NCI-H1694 (cell line): ENCODE measurements around the gene SDSL.

Source experiments
- DNase-seq: peaks from one replicate; lab custom pipeline; 2025; lab: John Stamatoyannopoulos, UW

The SDSL gene

DNA sequence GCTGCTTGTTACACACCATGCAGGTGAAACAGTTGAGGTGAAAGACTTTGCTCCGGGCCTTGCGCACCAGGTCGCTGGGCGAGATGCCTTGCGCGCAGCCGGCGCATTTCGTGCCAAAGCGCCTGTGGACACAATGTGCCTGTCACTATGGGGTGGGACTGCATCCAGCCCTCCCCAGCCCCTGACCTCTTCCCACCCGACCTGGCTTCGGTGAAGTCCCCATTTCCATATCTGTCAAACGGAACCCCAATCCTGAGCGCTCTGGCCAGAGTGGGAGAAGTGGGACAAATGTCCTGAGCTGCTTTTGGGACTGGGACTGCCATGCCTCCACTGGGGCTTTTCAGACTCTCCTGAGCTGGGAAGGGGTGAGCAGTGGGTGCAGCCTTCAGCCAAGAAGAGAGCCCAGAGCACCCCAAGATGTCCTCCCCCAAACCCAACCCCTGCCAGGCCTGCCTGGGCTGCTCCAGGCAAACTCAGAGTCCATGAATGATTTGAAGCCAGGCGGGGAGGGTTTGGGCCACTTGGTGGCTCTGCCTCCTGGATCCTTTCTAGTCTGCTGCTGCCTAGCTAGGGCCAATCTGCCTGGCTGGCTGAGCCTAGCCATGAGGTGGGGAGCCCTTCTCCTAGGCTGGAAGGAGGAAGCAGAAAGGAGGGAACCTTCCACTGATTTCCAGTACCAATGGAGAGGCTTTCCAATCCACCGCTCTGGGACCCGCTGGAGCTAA lies 47.2 kb downstream of the SDSL start:
- no peak for DNase-seq

DNA sequence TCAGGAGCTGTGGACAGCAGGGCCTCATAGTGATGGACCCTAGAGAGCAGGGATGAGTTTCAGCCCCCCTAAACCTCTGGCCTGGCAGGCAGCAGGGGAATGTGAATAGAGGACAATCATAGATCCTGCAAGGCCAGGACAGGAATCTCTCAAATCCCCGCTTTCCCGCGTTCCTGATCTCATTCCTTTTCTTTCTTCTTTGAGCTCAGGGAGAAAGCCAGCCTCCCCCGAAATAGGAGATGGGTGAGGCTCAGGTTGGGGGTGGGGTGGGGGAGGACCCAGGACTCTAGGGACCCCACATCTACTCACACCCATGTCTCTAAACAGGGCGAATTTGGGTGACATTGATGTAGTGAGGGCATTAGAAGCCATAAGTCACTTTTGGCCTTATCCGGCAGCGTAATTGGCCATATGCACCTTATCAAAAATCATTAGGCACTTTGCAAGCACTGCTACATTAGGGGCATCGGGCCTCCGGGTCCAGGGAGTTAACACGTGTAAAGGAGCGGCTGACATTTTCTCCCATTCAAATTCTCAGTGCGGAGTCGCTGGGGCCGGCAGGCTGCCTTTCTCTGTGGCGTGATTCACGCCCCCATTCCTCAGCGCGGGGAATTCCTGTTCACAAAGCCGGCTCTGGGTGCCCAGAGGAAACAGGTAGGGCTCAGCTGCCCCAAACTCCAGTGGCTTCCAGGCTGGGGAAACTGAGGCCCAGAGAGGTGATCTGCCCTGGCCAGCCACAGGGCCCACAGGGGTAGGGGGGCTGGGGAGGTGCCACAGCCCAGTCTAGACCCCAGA lies 48.0 kb downstream of the SDSL start:
- DNase-seq: no peak

DNA sequence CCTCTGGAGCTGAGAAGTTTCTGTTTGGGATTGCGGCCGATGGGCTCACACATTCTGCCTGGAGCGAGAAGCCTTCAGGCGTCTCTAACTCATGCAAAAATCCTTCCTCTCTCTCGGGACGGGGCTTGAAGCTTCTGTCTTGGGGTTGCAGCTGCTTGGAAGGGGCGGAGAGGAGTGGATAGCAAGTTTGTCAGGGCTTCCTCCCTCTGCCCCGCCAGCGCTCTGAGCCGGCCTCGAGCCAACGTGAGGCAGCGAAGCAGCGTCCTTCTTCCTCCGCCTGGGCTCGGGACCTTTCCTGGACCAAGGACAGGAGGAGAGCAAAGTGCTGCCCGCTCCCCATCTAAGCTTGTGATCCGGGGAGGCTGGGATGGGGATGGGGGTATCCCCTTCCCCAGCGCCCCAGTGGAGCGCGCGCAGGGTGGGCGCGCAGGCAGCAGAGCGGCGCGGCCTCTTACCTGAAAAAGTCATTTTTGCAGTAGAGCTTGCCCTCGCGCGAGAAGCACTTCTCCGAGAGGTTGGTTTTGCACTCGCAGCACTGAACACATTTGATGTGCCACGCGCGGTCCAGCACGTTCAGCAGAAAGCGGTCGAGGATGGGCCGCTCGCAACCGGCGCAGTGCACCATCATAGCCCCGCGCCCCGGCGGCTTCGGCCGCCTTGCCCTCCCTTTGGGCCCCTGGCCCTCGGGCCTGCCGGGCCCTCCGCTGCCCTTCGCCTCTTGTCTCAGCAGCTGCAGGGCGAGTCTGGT lies 48.9 kb downstream of the SDSL start:
- no peak for DNase-seq

DNA sequence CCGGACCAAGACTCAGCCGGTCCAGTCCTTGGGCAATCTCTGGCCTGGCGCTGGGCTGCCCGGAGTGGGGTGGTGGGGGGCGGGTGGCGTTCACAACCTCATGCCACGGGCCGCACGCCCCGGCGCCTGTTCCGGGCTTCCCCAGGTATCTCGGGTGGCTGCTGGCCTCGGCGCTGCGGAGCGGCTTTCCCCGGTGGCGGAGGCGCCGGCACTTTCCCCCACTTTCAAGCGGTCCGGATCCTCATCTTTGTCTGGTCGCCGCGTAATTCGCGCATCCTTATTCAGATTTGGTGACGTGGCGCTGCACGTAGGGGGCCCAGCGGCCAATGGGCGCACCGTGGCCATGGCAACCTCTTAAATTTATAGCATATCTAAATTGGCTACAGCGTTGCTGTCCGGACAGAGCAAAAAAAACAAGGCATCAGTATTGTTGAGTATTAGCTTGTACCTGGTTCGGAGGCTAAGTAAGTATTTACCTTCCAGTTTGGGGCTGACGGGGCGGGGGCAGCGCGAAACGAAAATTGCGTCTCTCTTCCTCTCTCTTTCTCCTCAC lies 49.5 kb downstream of the SDSL start, which contains the start of gene LHX5:
TSS of gene LHX5 (minus strand) at position 253 of the 553 bp plus-strand sequence. CDS start 373 bp downstream, outside the sequence.
- DNase-seq: no peak

DNA sequence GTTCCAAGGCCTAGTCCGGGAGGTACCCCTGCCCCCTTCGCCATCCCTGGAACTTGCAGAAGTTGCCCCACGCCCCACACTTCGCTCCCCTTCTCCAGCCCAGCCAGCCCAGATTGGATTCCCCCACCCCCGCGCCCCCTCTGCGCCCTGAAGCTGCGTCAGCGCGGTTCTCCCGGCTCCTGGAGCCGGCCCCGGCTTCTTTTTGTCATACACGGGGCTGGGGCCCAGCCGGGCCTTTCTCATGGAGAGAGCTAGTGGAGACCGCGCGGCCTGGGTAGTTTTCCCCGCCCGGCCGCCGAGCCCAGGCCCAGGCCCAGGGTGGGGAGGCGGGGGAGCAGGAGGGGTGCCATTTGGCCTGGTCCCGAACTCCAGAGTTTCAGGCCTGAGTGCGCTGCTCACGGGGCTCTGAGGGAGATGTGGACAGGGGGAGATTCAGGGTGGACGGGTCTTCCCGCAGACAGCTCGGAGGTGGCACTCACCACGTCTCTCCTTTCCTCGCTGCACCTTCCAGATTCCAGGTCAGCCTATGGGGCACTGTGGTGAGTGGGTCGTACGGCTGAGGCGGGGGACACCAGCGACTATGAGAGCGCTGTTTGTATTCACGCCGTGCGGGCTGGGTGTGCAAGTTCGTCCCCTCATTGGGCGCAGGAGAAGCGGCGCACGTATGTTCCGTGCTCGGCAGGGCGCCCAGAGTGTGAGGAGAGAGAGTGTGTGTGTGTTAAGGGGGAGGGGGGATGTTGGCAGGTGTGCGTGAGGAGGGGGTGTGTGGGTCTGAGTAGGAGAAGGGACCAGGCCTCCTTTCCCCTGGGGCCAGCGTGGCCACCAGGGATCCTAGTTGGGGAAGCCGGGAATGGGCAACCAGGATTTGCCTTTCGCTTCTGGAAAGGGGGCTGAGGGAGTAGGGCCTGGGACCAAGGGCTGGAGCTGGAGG lies 50.3 kb downstream of the SDSL start:
- no peak for DNase-seq

DNA sequence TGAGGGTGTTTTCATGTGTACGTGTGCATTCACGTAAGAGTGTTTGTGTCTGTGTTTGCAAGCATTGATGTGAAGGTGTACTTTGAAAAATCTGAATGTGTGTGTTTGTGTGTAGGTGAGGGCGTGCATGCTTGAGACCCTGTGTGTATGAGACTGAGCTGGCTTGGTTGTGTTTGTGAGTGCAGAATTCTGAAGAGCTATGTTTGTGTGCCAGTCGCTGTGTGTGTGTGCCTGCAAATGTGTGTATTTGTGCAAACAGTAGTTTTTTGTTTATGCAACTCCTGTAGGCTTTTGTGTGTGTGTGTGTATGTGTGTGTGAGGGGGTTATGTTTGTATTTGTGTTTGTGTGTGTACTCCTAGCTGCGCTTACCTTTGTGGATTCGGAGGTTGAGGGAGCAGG lies 51.2 kb downstream of the SDSL start:
- no peak for DNase-seq

DNA sequence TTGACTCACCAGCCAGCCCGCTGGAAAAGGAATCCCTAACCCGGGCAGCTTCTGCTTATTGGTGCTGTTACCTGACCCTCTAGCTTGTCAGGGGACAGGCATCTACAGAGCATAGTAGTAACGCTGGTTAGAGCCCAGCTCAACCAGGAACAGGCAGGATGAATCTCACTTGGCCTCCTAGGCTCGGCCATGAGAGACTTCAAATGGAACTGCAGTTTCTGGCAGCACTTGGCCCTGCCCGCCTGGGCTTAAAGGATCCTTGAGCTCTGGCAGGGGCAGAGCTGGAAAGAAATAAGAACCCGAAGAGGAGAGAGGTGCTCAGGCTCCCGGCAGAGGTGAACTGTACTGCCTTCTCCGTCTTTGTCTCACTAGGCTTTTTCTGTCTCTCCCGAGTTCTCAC lies 51.8 kb downstream of the SDSL start:
- DNase-seq: no peak

DNA sequence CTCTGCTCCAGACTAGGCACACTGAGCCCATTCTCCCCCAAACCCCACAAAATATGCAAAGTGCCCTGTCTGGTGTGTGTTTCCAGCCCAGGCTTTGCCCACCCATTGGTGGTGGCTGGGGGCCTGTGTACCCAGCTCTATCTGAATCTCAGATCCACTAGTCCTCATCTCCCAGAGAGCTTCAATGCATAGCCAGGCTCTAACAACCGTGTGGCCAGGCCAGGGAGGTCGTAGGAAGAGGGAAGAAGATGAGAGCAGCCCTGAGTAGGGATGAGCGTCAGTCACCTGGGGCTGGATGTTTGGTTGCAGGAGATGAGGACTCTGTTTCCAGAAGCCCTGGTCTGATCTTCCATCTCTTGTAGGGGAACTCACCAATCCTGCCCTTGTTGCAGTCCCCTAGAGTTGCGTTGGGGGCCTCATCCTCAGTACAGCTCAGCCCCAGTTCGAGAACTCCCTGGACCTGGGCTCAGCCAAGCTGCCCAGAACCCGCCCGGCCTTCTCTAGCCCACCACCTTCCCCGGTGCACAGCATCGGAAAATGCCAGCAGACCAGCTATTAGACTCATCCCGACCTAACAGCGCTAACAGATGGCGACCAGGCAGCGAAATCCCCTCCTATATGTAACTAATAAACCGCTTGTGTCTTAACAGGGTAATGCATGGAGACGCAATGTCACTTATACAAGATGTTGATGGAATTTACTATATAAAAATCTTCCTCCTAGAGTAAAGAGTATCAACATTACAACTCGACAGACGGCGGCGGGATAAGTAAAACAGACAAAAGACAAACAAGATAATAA lies 52.7 kb downstream of the SDSL start:
- no peak for DNase-seq

DNA sequence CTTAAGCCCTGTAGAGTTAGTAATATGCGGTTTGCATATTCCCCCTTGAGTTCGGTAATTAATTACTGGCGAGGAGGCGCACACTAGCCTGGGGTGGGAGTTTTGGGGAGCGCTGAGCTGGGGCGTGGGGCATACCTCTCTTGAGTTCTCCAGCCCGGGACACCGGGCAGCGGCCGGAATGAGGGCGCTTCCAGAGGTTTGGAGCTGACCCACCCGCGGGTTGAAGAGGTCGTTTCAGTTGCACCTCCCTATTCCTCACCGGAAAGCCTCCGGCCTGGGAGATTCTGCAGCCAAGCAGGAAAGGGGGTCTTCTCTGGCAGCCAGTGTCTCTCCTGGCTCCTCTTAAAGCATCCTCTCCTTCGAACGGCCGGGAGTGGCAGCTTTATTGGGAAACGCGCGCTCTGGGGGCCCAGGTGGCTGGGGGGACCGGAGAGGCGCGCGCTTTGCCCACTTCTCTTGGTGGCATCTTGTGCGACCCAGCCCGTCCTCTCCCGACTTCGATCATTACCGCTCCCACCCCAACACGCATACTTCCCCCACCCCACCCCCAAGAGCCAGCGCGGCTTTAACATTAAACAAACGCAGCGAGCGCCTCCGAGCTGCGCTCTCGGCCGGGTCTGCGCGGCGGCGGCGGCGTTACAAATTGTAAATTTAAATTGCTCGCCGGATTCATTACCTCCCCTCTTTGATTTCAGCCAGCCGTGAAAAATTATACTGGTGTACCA lies 53.4 kb downstream of the SDSL start:
- no peak for DNase-seq

DNA sequence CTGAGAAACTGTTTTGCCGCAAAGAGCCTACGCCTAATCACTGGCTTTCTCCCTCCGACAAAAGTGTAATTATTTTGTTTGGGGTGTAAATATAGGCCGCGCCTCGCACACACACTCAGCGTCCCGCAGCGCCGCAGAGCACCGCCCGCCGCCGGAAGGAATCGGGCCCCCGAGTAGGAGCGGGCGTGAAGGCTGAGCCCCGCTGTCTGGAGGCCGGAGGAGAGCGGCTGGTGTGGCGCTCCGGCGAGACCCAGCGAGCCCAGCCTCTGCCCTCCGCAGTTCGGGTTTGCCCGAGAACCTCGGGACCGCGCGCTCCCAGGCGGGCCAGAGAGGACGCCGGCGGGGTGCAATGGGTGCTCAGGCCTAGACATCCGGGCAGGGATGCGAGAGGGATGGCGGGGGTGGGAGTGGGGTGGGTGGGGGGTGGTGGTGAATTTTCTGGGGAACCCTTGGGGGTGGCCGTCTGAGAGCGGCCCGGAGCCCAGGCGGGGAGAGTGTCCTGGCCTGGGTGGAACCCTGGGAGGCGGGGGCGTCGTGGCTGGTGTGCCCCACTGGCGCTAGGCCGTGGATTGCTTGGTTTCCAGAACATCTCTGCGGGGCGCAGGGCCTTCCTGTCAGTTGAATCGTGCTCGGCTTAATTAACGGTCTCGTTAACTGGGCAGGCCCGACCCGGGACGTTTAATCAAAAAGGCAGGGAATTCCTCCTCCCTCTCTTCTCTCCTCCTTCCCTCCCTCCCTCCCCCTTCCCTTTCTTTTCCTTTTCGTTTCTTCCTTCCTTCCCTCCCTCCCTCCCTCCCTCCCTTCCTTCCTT lies 54.2 kb downstream of the SDSL start:
- DNase-seq: no peak

DNA sequence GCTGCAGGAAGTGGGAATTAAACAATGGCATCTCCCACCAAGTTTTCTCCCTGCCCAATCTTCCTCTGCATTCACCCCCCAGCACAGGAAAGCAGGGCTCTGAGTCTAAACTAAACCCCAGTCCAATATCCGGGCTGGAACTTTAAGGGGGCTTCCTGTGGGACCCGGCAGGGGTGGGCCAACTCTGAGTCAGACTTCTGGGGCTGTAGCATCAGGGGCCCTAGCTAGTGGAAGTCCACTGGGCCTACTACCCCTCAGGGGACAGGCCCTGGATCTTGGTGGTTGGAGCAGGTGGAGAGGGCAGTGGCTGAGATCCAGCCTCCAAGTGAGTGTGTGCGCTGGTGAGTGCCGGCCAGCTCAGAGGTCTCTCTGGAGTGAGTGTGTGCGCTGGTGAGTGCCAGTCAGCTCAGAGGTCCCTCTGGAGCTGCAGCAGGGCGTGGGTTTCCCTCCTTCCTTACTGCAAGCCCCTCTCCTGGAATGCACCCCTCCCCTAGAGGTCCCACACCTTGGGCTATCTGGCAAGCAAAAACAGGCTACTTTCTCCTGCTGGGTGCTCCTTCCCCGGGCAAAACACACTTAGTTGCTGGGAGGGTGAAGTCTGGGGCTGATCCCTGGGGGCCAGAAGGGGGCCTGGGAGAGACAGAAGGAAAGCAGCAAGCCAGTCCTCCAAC lies 55.1 kb downstream of the SDSL start:
- no peak for DNase-seq

DNA sequence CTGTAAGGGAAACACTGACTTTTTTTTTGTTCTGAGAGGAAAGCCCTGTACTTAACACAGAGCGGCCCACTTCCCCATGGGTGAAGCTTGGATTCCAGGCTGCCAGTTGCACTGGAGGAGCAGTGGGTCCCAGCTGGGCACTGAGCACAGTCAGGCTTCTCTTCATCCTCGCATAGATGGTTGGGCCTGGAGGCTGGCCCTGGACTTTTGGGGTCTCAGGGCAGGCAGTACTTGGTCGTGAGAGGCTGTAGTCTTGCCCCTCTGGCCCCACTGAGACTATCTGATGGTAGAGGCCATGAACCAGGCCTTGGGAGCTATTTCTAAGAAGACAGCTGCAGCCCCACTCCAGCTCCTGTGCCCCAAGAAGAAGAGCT lies 55.6 kb downstream of the SDSL start:
- DNase-seq: no peak

DNA sequence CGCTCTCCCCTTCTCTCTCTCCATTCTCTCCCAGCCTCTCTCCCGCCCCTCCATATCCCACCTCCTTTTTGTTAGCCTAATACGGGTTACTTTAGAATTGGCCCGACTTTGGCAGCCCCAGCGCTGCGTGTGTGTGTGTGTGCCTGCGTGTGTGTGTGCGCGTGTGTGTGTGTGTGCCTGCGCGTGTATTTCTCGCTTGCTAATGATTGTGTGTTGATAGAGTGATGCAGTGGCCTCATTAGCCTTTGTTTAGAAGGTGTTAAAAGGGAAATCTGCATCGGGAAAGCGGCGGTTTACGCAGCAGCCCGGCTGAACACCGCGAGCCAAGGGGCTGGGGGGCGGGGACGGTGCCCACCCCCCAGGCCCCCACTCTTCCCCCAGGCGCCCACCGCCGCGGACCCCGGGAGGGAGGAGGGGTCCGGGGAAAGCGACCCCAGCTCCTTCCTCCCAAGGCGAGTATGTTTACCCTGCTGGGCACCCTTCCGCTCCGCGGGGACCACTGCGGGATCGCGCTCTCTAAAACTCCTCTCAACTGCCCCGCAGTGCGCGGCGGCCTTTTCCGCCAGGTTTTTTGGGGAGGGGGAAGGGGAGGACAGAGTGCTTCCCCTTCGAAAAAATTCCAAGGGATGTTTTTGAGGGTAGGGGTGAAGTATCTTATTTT lies 56.3 kb downstream of the SDSL start:
- no peak for DNase-seq

DNA sequence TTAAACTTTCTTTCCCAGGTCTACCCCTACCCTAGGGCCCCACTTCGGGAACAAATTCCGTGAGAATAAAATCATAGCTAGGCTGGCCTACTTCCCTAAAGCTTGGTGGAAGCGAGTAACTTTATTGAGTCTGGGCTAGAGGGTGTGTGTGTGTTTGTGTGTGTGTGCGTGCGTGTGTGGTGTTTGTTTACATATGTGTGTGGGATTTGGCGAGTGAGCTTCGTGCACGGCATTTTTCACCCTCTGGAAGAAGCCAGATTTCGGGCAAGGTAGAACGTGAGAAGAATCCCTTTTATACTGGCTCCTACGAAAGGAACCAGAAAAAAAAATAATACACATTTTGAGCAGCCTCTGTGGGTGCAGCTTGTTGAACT lies 57.0 kb downstream of the SDSL start:
- no peak for DNase-seq

DNA sequence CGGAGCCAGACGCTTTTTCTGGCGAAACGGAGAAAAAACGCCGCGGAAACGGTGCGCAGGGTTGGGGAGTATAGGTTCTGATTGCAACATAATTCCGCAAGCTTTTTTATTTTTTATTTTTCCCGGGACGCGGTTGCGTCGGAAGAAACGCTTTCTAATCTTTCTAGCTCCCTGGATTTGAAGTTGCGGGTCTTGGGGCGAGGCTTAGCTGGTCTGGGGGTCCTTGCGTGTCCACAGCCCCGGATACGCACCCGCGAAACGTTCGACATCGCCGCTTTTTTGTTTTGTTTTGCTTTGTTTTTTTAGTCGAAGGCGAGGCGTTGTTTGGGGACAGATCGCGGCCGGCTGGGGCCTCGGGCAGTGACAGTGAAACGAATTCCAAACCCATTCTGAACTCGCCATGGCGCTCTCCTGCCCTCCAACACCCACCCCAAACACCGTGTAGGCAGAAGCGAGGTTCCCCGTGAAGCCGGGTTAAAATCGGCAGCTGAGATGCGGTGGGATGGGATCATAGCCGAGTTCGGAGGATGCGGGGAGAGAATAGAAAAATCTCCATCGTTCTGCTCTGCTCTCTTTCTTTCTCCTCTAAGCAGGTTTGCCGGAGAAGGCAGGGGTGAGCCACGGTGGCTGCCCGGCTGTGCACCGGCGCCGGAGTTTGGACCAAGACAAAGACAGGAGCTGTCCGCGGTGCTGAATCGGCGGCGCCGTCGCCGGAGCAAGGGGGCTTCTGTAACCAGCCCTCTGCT lies 57.6 kb downstream of the SDSL start:
- no peak for DNase-seq

DNA sequence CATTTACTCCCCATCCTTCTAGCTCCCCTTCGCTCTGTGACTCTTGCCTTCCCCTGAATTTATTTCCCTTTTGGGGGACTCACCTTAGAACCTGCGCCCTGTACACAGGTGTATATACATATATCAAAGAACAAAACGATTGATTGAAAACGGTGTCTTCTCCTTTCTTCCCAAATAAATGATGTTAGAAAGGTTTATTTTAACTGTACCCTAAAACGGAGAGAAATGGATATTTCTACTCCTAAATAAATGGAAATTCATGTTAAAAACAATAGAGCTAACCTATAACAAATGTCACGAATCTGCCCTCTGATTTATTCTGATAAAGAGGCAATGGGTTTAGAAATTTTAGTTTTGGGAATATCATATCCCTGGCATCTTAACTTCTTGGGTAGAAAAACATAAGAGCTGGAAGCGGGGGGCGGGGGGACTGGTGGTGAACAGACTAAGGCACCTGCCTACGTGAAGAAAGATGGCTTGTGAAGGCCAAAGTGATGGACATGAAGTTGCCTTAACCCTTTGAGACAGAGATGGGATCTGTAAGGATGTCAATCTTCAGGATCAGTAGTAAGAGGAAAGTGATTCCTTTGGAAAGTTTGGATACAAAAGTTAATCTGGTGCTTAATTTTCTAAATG lies 58.3 kb downstream of the SDSL start:
- no peak for DNase-seq

DNA sequence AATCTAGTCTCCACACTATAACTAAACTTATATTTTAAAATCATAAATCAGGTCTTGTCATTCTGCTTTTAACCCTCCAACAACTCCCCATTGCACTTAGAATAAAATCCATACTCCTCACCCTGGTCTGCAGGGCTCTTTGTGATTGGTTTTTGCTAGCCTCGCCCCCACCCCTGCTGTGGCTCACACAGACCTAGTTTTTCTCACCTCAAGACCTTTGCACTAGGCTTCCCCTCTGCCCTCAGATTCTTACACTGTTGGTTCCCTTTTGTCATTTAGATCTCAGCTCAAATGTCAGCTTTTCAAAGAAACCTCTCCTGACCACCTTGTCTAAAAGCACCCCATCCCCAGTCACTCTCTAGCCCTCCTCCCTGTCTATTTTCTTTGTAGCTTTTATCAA lies 60.2 kb downstream of the SDSL start:
- no peak for DNase-seq
